Ascending aorta (tissue), 2 donors: ENCODE results near the gene NCOA3. TPM values are rescaled to one million over a fixed set of nuclear protein-coding genes. Genes with fewer than 3 reads are reported as not detected.

ENCODE experiments used
- DNase-seq, 2 donors: peaks; one replicate each; pipeline ENCODE4 v3.0.0-alpha.2; 2019; ENCODE audit warnings: low spot score in 2 of 2
- H3K27ac ChIP-seq, 2 donors: fragments of 200-600 bp; sonication (generic); one replicate each; pipeline ENCODE4 v1.5.1; 2016 to 2017; ENCODE audit warnings: mild to moderate bottlenecking in 1 of 2
- H3K27me3 ChIP-seq: fragments of 200-600 bp; sonication (generic); one replicate; pipeline ENCODE4 v1.5.1; 2017
- H3K36me3 ChIP-seq, 2 donors: fragments of 200-600 bp; sonication (generic); one replicate each; pipeline ENCODE4 v1.5.1; 2016
- H3K4me1 ChIP-seq, 2 donors: fragments of 200-600 bp; sonication (generic); one replicate each; pipeline ENCODE4 v1.5.1; 2016 to 2017; ENCODE audit warnings: mild to moderate bottlenecking in 1 of 2
- H3K4me3 ChIP-seq, 2 donors: fragments of 200-600 bp; sonication (generic); one replicate each; pipeline ENCODE4 v1.5.1; 2016 to 2017; ENCODE audit warnings: mild to moderate bottlenecking in 1 of 2
- H3K9me3 ChIP-seq, 2 donors: fragments of 200-600 bp; sonication (generic); one replicate each; pipeline ENCODE4 v1.5.1; 2016
- CTCF ChIP-seq, 3 experiments: fragments of 200-600 bp in 2 of 3; fragments of 450-650 bp in 1 of 3; sonication (generic) in 2 of 3; IDR thresholded peaks; one replicate each; pipeline ENCODE4 v1.5.1; 2016 to 2019; ENCODE audit warnings: antibody characterized with exemption in 3 of 3, mild to moderate bottlenecking in 1 of 3, moderate library complexity in 1 of 3
- intact Hi-C: fragments of 100-400 bp; cut with DNase I; formaldehyde crosslinking; loops from one replicate; pipeline ENCODE4 v1.15.1; 2023
- total RNA-seq: library from RNA; depleted of rRNA; stranded (reverse); fragments of >200 nt; gene quantifications from one replicate; pipeline ENCODE4 v1.1.0, GENCODE V29; 2016

The NCOA3 gene
- total RNA-seq, 1 donor from 2014 or later, result 26.3 TPM

GRCh38 chr20:47583551-47583950 is 81.9 kb downstream of the NCOA3 start:
- Histone ChIP-seq H3K36me3 (no peaks in the 10 kb centered on the region), H3K9me3 (no peaks in the 10 kb centered on the region), H3K27ac (no peak overlapping the region), H3K4me1 (peaks cover 0 to 5% of the 10 kb centered on the region in 2 donors), H3K4me3 (no peak overlapping the region), H3K27me3 (no peaks in the 10 kb centered on the region)
- no peak for TF ChIP-seq CTCF (IDR thresholded peaks at IDR 0.05)
- intact Hi-C loops, result no loop called here
- DNase-seq, result no peak

GRCh38 chr20:47585087-47585747 is 83.5 kb downstream of the NCOA3 start:
- TF ChIP-seq CTCF (IDR thresholded peaks at IDR 0.05), result no peak
- H3K27me3 ChIP-seq, result no peaks in the 10 kb centered on the region
- intact Hi-C loops, result no loop called here
- H3K9me3 ChIP-seq, result no peaks in the 10 kb centered on the region
- DNase-seq, result no peak
- H3K4me1 ChIP-seq, result peaks cover 0 to 3% of the 10 kb centered on the region in 2 donors
- H3K4me3 ChIP-seq, result no peak overlapping the region
- no peaks in the 10 kb centered on the region for H3K36me3 ChIP-seq
- peak overlapping the region; percentile 57 to 60 for H3K27ac ChIP-seq

GRCh38 chr20:47586649-47587294 is 85.1 kb downstream of the NCOA3 start:
- no peaks in the 10 kb centered on the region for H3K9me3 ChIP-seq
- DNase-seq, result no peak
- H3K27ac ChIP-seq, result peak overlapping the region in 1 of 2 donors; percentile 57
- intact Hi-C loops, result no loop called here
- no peaks in the 10 kb centered on the region for H3K27me3 ChIP-seq
- peaks cover 0 to 3% of the 10 kb centered on the region in 2 donors for H3K4me1 ChIP-seq
- TF ChIP-seq CTCF (IDR thresholded peaks at IDR 0.05), result no peak
- no peak overlapping the region for H3K4me3 ChIP-seq
- no peaks in the 10 kb centered on the region for H3K36me3 ChIP-seq

- no peak for DNase-seq
- intact Hi-C loops, result no loop called here
- no peak overlapping the region for H3K4me3 ChIP-seq
Observed at GRCh38 chr20:47588158-47588557, 86.5 kb downstream of the NCOA3 start.

GRCh38 chr20:47591231-47591630 is 89.5 kb downstream of the NCOA3 start:
- no peak for DNase-seq
- Histone ChIP-seq H3K4me3 (no peak overlapping the region), H3K4me1 (no peaks in the 10 kb centered on the region), H3K27ac (no peak overlapping the region), H3K9me3 (no peaks in the 10 kb centered on the region), H3K36me3 (no peaks in the 10 kb centered on the region), H3K27me3 (no peaks in the 10 kb centered on the region)
- TF ChIP-seq CTCF (IDR thresholded peaks at IDR 0.05), result no peak
- intact Hi-C loops, result no loop called here

More at GRCh38 chr20:47588158-47588557, 86.5 kb downstream of the NCOA3 start:
- Histone ChIP-seq H3K4me1 (peaks cover 0 to 3% of the 10 kb centered on the region in 2 donors), H3K36me3 (no peaks in the 10 kb centered on the region), H3K27me3 (no peaks in the 10 kb centered on the region), H3K9me3 (no peaks in the 10 kb centered on the region), H3K27ac (no peak overlapping the region)
- no peak for TF ChIP-seq CTCF (IDR thresholded peaks at IDR 0.05)
